Right lobe of liver (tissue), 6 donors: ENCODE results near the gene SERPING1. TPM values are rescaled to one million over a fixed set of nuclear protein-coding genes. Genes with fewer than 3 reads are reported as not detected.

Experiments
- ATAC-seq, 4 donors: fragments of 200-7000 bp; cut with Tn5 transposase; one replicate each; pipeline ENCODE4 v1.9.1; 2020; ENCODE audit warnings: mild to moderate bottlenecking in 4 of 4, moderate library complexity in 4 of 4
- DNase-seq, 3 donors: peaks; one replicate each; pipeline ENCODE4 v3.0.0-alpha.2; 2020
- H3K27ac ChIP-seq, 3 donors: fragments of 200-600 bp; one replicate each; pipeline ENCODE4 v1.8.0; 2022
- H3K27me3 ChIP-seq, 2 donors: fragments of 200-600 bp; one replicate each; pipeline ENCODE4 v1.8.0; 2022
- H3K36me3 ChIP-seq, 4 donors: fragments of 200-600 bp; sonication (generic) in 1 of 4; one replicate each; pipeline versions ENCODE4 v1.5.1 to v1.8.0; 2017 to 2022; ENCODE audit warnings: control low read depth in 1 of 4
- H3K4me1 ChIP-seq, 4 donors: fragments of 200-600 bp; sonication (generic) in 1 of 4; one replicate each; pipeline versions ENCODE4 v1.5.1 to v1.8.0; 2017 to 2022; ENCODE audit warnings: control low read depth in 1 of 4
- H3K4me3 ChIP-seq, 3 donors: fragments of 200-600 bp; one replicate each; pipeline ENCODE4 v1.8.0; 2022
- H3K9me3 ChIP-seq, 4 donors: fragments of 200-600 bp; sonication (generic) in 1 of 4; one replicate each; pipeline versions ENCODE4 v1.5.1 to v1.8.0; 2017 to 2022; ENCODE audit warnings: control low read depth in 1 of 4
- POLR2A ChIP-seq: fragments of 450-650 bp; IDR thresholded peaks from one replicate; pipeline ENCODE4 v1.6.1; 2017; ENCODE audit warnings: antibody characterized with exemption, mild to moderate bottlenecking
- WGBS: methylation state at CpG from one replicate; pipeline ENCODE4 v1.1.6; 2018; ENCODE audit warnings: low coverage, low lambda C conversion rate; ENCODE audit not compliant: insufficient coverage; ENCODE audit errors: missing lambda C conversion rate; 5-methylcytosine and 5-hydroxymethylcytosine counted together
- intact Hi-C, 2 donors: fragments of 100-400 bp; cut with DNase I; formaldehyde crosslinking; loops; one replicate each; pipeline versions ENCODE4 v1.11.2 to v1.14.1; 2022
- total RNA-seq, 6 experiments: library from RNA; depleted of rRNA in 2 of 6; stranded (reverse); fragments of >200 nt in 2 of 6; fragmentation: NEBNext Ultra II Directional in 3 of 6; extraction: Animal tissue kit (Norgen Biotek cat#: 25700) in 3 of 6; gene quantifications; one replicate each; pipeline versions ENCODE4 v1.1.0 to v1.2.4, GENCODE V29; 2016 to 2023
- TF ChIP-seq, protein P1 (sequence below), 4 donors: fragments of 200-600 bp in 3 of 4; fragments of 450-650 bp in 1 of 4; IDR thresholded peaks; one replicate each; pipeline versions ENCODE4 v1.5.1 to v1.8.0; 2016 to 2022; ENCODE audit warnings: antibody characterized with exemption in 4 of 4, mild to moderate bottlenecking in 2 of 4
- donor health status: DM: no; HTN: yes; CAD: no.
- donor health status: DM: no; HTN: no; CAD: no.
- donor health status: DM: no; HTN: no; CAD: no.
- donor health status: DM: no; HTN: yes; CAD: no.
- donor health status: DM: no; HTN: yes; CAD: no.

The SERPING1 gene
- total RNA-seq, 6 experiments from 2014 or later = 1,903 to 2,571 (median 2,194) TPM

- H3K27ac ChIP-seq = peak overlapping the region; percentile 62 to 71 (median 62)
- ATAC-seq (peak; percentile 35 to 48 (median 42)), DNase-seq (peak in 1 of 3 donors; percentile 55)
- no peak for TF ChIP-seq POLR2A
- TF ChIP-seq, protein P1, sequence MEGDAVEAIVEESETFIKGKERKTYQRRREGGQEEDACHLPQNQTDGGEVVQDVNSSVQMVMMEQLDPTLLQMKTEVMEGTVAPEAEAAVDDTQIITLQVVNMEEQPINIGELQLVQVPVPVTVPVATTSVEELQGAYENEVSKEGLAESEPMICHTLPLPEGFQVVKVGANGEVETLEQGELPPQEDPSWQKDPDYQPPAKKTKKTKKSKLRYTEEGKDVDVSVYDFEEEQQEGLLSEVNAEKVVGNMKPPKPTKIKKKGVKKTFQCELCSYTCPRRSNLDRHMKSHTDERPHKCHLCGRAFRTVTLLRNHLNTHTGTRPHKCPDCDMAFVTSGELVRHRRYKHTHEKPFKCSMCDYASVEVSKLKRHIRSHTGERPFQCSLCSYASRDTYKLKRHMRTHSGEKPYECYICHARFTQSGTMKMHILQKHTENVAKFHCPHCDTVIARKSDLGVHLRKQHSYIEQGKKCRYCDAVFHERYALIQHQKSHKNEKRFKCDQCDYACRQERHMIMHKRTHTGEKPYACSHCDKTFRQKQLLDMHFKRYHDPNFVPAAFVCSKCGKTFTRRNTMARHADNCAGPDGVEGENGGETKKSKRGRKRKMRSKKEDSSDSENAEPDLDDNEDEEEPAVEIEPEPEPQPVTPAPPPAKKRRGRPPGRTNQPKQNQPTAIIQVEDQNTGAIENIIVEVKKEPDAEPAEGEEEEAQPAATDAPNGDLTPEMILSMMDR (IDR thresholded peaks at IDR 0.05) = no peak
- intact Hi-C loops = no loop called here
- peaks cover 0 to 25% (median 8%) of the 10 kb centered on the region in 4 donors for H3K4me1 ChIP-seq
- peak overlapping the region; percentile 51 to 64 (median 59) for H3K4me3 ChIP-seq
- WGBS = 17% methylated on average over 33 of the region's 47 CpGs
- H3K27me3 ChIP-seq = no peaks in the 10 kb centered on the region
- H3K9me3 ChIP-seq = no peaks in the 10 kb centered on the region
- H3K36me3 ChIP-seq = no peaks in the 10 kb centered on the region
Observed at GRCh38 chr11:57638005-57638781, 40.7 kb downstream of the SERPING1 start.

- 14% methylated on average over 10 of the region's 19 CpGs for WGBS
- peak in 1 of 4 donors; percentile 10 for ATAC-seq
- DNase-seq = no peak
- no peaks in the 10 kb centered on the region for H3K27me3 ChIP-seq
- TF ChIP-seq, protein P1 (IDR thresholded peaks at IDR 0.05) = no peak
- no peak for TF ChIP-seq POLR2A
- peak overlapping the region; percentile 51 to 64 (median 59) for H3K4me3 ChIP-seq
- H3K4me1 ChIP-seq = peaks cover 0 to 25% (median 8%) of the 10 kb centered on the region in 4 donors
- no peaks in the 10 kb centered on the region for H3K9me3 ChIP-seq
- intact Hi-C loops = no loop called here
- no peaks in the 10 kb centered on the region for H3K36me3 ChIP-seq
- H3K27ac ChIP-seq = peak overlapping the region; percentile 62 to 71 (median 62)
Observed at GRCh38 chr11:57638811-57639320, 41.4 kb downstream of the SERPING1 start.

GRCh38 chr11:57639321-57640067 lies 42.0 kb downstream of the SERPING1 start:
- TF ChIP-seq POLR2A = no peak
- TF ChIP-seq, protein P1 (IDR thresholded peaks at IDR 0.05) = peak in 1 of 4 donors; percentile 5
- Histone ChIP-seq H3K4me1 (peaks cover 0 to 26% (median 8%) of the 10 kb centered on the region in 4 donors), H3K27ac (peak overlapping the region; percentile 10 to 53 (median 47)), H3K4me3 (peak overlapping the region; percentile 51 to 64 (median 59)), H3K27me3 (no peaks in the 10 kb centered on the region), H3K36me3 (no peaks in the 10 kb centered on the region), H3K9me3 (no peaks in the 10 kb centered on the region)
- peak in 2 of 3 donors; percentile 51 to 60 for DNase-seq
- intact Hi-C loops = loop anchor here (5.0 to 10.0 kb wide), 3 partner anchors 72 to 295 kb away; partner anchors contain the start of genes RTN4RL2 (in 1 of the 2) and UBE2L6 (in 1 of the 2)
- ATAC-seq = peak; percentile 32 to 56 (median 48)
- whole genome bisulfite sequencing = 14% methylated on average over 11 of the region's 15 CpGs

GRCh38 chr11:57640068-57640800 lies 42.7 kb downstream of the SERPING1 start:
- TF ChIP-seq, protein P1 (IDR thresholded peaks at IDR 0.05) = no peak
- no peak for TF ChIP-seq POLR2A
- Histone ChIP-seq H3K4me3 (peak overlapping the region in 2 of 3 donors; percentile 59 to 64), H3K27me3 (no peaks in the 10 kb centered on the region), H3K36me3 (no peaks in the 10 kb centered on the region), H3K9me3 (no peaks in the 10 kb centered on the region), H3K27ac (peak overlapping the region in 2 of 3 donors; percentile 47 to 53), H3K4me1 (peaks cover 0 to 33% (median 8%) of the 10 kb centered on the region in 4 donors)
- 69% methylated on average over 5 of the region's 9 CpGs for WGBS
- DNase-seq (no peak), ATAC-seq (peak in 3 of 4 donors; percentile 6 to 31 (median 16))
- intact Hi-C loops = loop anchor here (5.0 to 10.0 kb wide), 3 partner anchors 73 to 295 kb away; partner anchors contain the start of genes RTN4RL2 (in 1 of the 2) and UBE2L6 (in 1 of the 2)
